HG03354 (cell line): ENCODE data around the gene GSG1L.
"Not testable (repeated sequence)": the region's sequence is repeated elsewhere in the genome, so short reads cannot be mapped to it uniquely, and the experiment has no call there.

Source experiments
- ATAC-seq: cut with Tn5 transposase; IDR thresholded peaks from one replicate; pipeline ENCODE4 v1.9.1; 2021; ENCODE audit warnings: mild to moderate bottlenecking; ENCODE audit not compliant: unreplicated experiment, poor library complexity, severe bottlenecking

Gene GSG1L

DNA sequence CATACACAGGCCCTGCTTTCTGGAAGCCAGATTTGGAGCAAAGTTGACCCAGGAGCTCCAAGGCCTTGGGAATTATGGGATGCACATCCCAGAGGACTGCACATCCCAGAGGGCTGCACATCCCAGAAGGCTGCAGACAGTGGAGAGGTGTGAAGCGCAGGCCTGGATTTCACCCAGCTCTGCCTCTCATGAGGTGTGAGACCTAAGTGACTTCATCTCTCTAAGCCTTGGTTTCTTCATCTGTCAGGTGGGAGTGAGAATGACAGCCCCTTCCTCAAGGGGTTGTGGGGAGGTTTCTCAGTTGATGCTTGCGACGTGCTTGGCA, 102.3 kb downstream of the GSG1L start:
- ATAC-seq = no peak

GRCh38 chr16:27960619-27961295, 102.8 kb downstream of the GSG1L start:
- no peak for ATAC-seq

GRCh38 chr16:27959914-27960313, 103.6 kb downstream of the GSG1L start:
- no peak for ATAC-seq

DNA sequence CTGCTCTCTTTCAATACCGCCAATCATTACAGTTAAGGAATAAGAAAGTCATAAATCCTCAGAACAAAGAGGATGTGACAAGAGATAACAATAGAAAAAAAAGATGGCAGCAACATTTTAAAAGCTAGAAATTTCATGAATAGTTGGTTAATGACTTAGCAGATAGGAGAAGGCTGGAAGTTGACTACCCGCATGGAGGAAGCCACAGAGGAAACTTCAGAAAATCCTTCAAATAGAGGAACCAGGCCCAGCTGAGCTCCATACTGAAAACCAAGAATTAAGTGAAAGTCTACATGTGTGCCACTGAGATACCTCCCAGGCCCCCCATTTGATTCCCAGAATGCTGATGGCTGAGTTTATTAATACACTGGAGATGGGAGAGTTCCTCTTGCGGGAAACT, 109.3 kb downstream of the GSG1L start:
- no peak for ATAC-seq

- ATAC-seq = no peak
Observed at GRCh38 chr16:27952811-27953210, 110.7 kb downstream of the GSG1L start.

GRCh38 chr16:27951489-27952120, 111.9 kb downstream of the GSG1L start:
- ATAC-seq = no peak

DNA sequence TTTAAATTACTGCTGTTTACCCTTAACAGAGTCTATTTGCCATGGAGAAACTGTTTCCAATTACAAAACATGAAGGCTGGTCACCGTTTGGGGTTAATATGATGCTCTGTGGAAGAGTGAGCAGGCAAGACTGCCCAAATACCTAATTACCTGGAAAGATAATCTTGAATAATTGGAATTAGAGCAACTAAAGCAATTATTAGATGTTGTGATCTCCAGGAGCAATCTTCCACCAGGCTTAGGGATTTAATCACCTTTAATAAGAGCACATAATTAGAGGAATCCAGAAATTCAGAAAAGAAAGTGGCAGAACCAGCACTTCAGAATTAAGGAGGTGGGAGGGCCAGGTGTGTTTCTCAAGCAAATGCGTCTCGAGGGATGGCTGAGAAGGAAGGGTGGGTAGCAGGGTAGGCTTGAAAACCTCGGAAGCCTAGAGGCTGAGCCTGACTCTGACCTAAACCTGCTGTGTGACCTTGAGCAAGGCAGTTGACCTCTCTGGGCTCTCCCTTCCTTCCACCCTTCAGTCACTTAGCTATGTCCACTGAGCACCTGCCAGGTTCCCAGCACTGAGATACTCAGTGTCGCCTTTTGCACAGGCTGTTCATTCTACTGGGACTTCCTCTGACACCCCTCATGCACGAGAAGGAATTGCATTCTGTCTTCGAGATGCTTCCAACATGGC, 113.2 kb downstream of the GSG1L start:
- no peak for ATAC-seq

GRCh38 chr16:27947696-27948095, 115.8 kb downstream of the GSG1L start:
- no peak for ATAC-seq

GRCh38 chr16:27945233-27945973, 118.1 kb downstream of the GSG1L start:
- no peak for ATAC-seq

DNA sequence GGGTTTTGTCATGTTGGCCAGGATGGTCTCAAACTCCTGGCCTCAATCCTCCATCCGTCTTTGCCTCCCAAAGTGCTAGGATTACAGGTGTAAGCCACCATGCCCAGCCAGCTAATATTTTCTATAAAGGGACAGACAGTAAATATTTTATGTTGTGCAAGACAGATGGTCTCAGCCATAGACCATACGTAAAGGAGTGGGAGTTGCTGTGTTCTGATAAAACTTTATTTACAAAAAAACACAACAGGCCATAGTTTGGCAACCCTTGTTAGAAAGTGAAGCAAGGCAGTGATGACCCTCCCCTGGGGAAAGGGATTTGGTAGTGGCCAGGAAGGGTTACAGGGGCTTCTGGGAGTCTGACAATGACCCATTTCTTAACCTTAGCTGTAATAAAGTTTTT, 119.7 kb downstream of the GSG1L start:
- no peak for ATAC-seq

DNA sequence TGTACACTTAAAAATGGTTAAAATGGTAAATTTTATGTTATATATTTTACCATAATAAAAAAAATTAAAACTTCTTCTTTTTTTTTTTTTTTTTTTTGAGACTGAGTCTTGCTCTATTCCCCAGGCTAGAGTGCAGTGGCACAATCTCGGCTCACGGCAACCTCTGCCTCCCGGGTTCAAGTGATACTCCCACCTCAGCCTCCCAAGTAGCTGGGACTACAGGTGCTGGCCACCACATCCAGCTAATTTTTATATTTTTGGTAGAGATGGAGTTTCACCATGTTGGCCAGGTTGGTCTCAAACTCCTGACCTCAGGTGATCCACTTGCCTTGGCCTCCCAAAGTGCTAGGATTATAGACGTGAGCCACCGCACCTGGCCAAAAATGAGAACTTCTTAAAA, 121.4 kb downstream of the GSG1L start:
- ATAC-seq = not testable (repeated sequence)

- ATAC-seq = no peak
Observed at GRCh38 chr16:27935076-27935475, 128.4 kb downstream of the GSG1L start.

GRCh38 chr16:27932542-27933135, 130.9 kb downstream of the GSG1L start:
- no peak for ATAC-seq

GRCh38 chr16:27929818-27930217, 133.7 kb downstream of the GSG1L start:
- ATAC-seq = no peak

DNA sequence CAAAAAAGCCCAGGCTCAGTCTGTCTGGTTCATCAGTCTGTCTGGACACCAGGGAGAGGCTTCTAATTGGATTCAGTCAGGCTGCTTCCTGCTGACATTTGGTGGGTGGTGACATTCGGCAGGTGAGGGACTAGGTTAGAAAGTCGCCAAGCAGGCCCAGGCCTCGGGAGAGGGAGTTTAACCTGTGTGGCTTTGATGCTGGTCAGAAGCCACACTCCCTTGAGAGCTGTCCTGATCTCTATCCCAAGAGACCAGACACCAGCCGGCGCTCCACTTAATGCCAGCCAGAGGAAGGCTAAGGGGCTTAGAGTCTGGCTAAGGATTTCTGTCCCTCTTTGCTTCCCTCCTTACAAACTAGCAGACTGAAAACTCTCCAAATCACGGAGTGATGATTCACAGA, 135.0 kb downstream of the GSG1L start:
- no peak for ATAC-seq

- no peak for ATAC-seq
Observed at GRCh38 chr16:27927266-27927901, 136.1 kb downstream of the GSG1L start.

GRCh38 chr16:27925612-27926011, 137.9 kb downstream of the GSG1L start:
- ATAC-seq = no peak

DNA sequence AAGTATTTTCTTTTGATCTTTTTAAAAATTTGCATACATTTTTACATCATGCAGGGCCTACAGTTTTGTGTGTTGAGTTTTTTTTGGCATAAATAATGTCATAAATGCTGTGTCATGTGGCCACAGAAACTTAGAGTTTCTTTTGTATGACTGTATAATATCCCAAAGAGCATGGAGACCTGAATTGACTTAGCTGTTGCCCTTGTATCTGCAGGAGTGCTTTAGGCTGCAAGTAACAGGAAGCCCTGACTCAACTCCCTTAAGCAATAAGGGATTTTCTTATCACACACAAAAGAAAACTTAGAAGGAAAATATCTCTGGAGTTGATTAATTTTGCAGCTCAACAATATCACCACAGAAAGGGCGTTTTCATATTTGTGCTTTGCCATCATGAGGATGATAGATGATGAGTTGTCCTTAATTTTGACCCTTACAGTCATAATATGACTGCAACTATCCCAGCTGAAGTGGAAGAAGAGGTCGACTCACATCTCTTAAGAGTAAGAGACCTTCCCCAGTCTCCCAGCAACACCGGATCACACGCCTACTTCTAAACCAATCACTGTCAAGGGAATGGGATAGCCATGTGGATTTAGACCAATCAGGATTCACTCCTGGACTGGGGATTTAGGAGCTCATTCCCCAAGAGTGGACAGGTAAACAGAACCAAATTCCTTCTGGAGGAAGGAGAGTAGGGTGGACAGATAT, 138.9 kb downstream of the GSG1L start:
- ATAC-seq = no peak

GRCh38 chr16:27923751-27924150, 139.8 kb downstream of the GSG1L start:
- no peak for ATAC-seq
